GM12878 (cell line): Measurements from ENCODE around the gene KLHL8. TPM values are rescaled to one million over a fixed set of nuclear protein-coding genes. Genes with fewer than 3 reads are reported as not detected.

Source experiments
- ATAC-seq: fragments of 200-7000 bp; cut with Tn5 transposase; 3 replicates; pipeline ENCODE4 v1.9.1; 2020; ENCODE audit warnings: mild to moderate bottlenecking, moderate library complexity
- BruUV-seq: library from RNA; stranded (reverse); fragments of 400-500 nt; replicated peaks from 2 replicates; lab custom pipeline; 2021; lab: Mats Ljungman, UMichigan
- CTCF ChIA-PET: fragments of 300-600 bp; sonication (Branson Sonifier 250); formaldehyde crosslinking; extraction: SDS; loops from one replicate; lab custom pipeline; 2021; ENCODE audit warnings: inconsistent platforms; lab: Yijun Ruan, JAX
- POLR2A ChIA-PET: fragments of 350-600 bp; formaldehyde crosslinking; extraction: SDS; loops from one replicate; lab custom pipeline; 2021; ENCODE audit warnings: inconsistent platforms; lab: Charles Lee
- RAD21 ChIA-PET: fragments of 300-600 bp; sonication (Branson Sonifier 250); formaldehyde crosslinking; loops from one replicate; lab custom pipeline; 2023; ENCODE audit warnings: antibody characterized with exemption; ENCODE audit not compliant: unreplicated experiment; lab: Charles Lee
- SMC1A ChIA-PET: fragments of 300-600 bp; sonication (Branson Sonifier 250); formaldehyde crosslinking; loops from one replicate; lab custom pipeline; 2023; ENCODE audit not compliant: unreplicated experiment, uncharacterized antibody; lab: Charles Lee
- DNase-seq: peaks from one replicate; pipeline ENCODE4 v3.0.0-alpha.2; 2011; ENCODE audit warnings: low read depth, low spot score
- FAIRE-seq: peaks from 3 replicates; lab custom pipeline; 2011; peaks lifted over from hg19 to GRCh38; lab: Jason Lieb, UNC
- H2AFZ ChIP-seq: 2 replicates; pipeline ENCODE4 v1.6.0; 2011; ENCODE audit warnings: low read depth, low read length, control low read depth; ENCODE audit not compliant: control insufficient read depth
- H3K27ac ChIP-seq: 2 replicates; pipeline ENCODE4 v1.5.1; 2011; ENCODE audit warnings: control low read depth; ENCODE audit not compliant: control insufficient read depth, insufficient read depth
- H3K27me3 ChIP-seq, 2 experiments: replicated peaks in 1 of 2; 2 replicates each; pipeline versions ENCODE4 v1.6.0 to v1.6.1; 2011; ENCODE audit warnings: low read length in 1 of 2; ENCODE audit not compliant: control insufficient read depth in 2 of 2, insufficient read depth in 2 of 2
- H3K36me3 ChIP-seq, 2 experiments: 2 replicates each; pipeline ENCODE4 v1.5.1; 2011; ENCODE audit warnings: low read length in 1 of 2; ENCODE audit not compliant: control insufficient read depth in 2 of 2, insufficient read depth in 2 of 2
- H3K4me1 ChIP-seq: 2 replicates; pipeline ENCODE4 v1.6.1; 2011; ENCODE audit warnings: mild to moderate bottlenecking, low read length, moderate library complexity, mixed read lengths; ENCODE audit not compliant: control insufficient read depth, insufficient read depth
- H3K4me2 ChIP-seq: 2 replicates; pipeline ENCODE4 v1.6.0; 2011; ENCODE audit warnings: control low read depth; ENCODE audit not compliant: control insufficient read depth, insufficient read depth
- H3K4me3 ChIP-seq: fragments of 200-600 bp; sonication (generic); 2 replicates; pipeline ENCODE4 v1.5.1; 2016
- H3K79me2 ChIP-seq: 2 replicates; pipeline ENCODE4 v1.6.0; 2011; ENCODE audit warnings: low read length; ENCODE audit not compliant: control insufficient read depth, insufficient read depth
- H3K9ac ChIP-seq: 2 replicates; pipeline ENCODE4 v1.8.0; 2011; ENCODE audit warnings: low read length, control low read depth, mixed read lengths; ENCODE audit not compliant: control insufficient read depth, insufficient read depth
- H3K9me3 ChIP-seq: replicated peaks from 3 replicates; pipeline ENCODE4 v1.5.1; 2011; ENCODE audit warnings: mild to moderate bottlenecking, low read length; ENCODE audit not compliant: control insufficient read depth, insufficient read depth
- H4K20me1 ChIP-seq: 2 replicates; pipeline ENCODE4 v1.6.0; 2011; ENCODE audit not compliant: control insufficient read depth, insufficient read depth
- BACH1 ChIP-seq: fragments of 450-650 bp; IDR thresholded peaks from 2 replicates; pipeline ENCODE4 v1.6.1; 2017; ENCODE audit warnings: mild to moderate bottlenecking, borderline replicate concordance
- BCL3 ChIP-seq: IDR thresholded peaks from 2 replicates; pipeline ENCODE4 v1.6.1; 2011; ENCODE audit warnings: borderline replicate concordance, low read depth, mild to moderate bottlenecking, moderate library complexity, low read length; ENCODE audit not compliant: insufficient read depth, poor library complexity, severe bottlenecking
- CHD4 ChIP-seq: fragments of 200-600 bp; sonication (generic); IDR thresholded peaks from 2 replicates; pipeline ENCODE4 v1.6.1; 2016; ENCODE audit warnings: mild to moderate bottlenecking
- E2F8 ChIP-seq: fragments of 450-650 bp; IDR thresholded peaks from 2 replicates; pipeline ENCODE4 v1.6.1; 2018; ENCODE audit warnings: mild to moderate bottlenecking, low read depth, moderate library complexity; ENCODE audit not compliant: partially characterized antibody
- EED ChIP-seq: sonication (generic); IDR thresholded peaks from 2 replicates; pipeline ENCODE4 v1.6.1; 2016; ENCODE audit warnings: antibody characterized with exemption, low read depth
- MAX ChIP-seq: IDR thresholded peaks from 2 replicates; pipeline ENCODE4 v1.6.1; 2012; ENCODE audit warnings: low read depth, low read length, improper control_type of control experiment
- MYB ChIP-seq: fragments of 150-350 bp; IDR thresholded peaks from 2 replicates; pipeline ENCODE4 v1.6.1; 2014; ENCODE audit warnings: mild to moderate bottlenecking, low read depth, low read length, borderline replicate concordance
- NBN ChIP-seq: fragments of 450-650 bp; IDR thresholded peaks from 2 replicates; pipeline ENCODE4 v1.6.1; 2016
- RELB ChIP-seq: fragments of 450-650 bp; IDR thresholded peaks from 2 replicates; pipeline ENCODE4 v1.6.1; 2017; ENCODE audit warnings: low read depth, mild to moderate bottlenecking, moderate library complexity
- SMAD1 ChIP-seq: fragments of 450-650 bp; IDR thresholded peaks from 2 replicates; pipeline ENCODE4 v1.6.1; 2018; ENCODE audit warnings: mild to moderate bottlenecking, low read depth; ENCODE audit not compliant: partially characterized antibody
- SMAD5 ChIP-seq: IDR thresholded peaks from 2 replicates; pipeline ENCODE4 v1.6.1; 2016; ENCODE audit warnings: antibody characterized with exemption, low read depth
- WGBS: methylation state at CpG from one replicate; pipeline ENCODE4 v1.1.6; 2016; ENCODE audit warnings: low lambda C conversion rate; ENCODE audit not compliant: insufficient replicate concordance, insufficient coverage; ENCODE audit errors: missing lambda C conversion rate; 5-methylcytosine and 5-hydroxymethylcytosine counted together
- in situ Hi-C: fragments of 300-500 bp; cut with MboI; formaldehyde crosslinking; loops from 9 replicates; pipeline ENCODE4 v1.14.3; 2018; ENCODE audit warnings: mixed read lengths
- intact Hi-C: fragments of 100-400 bp; cut with micrococcal nuclease; formaldehyde crosslinking; loops from one replicate; pipeline ENCODE4 v1.14.2; 2022; ENCODE audit not compliant: unreplicated experiment
- polyA plus RNA-seq, 11 experiments: library from polyadenylated mRNA; depleted of rRNA in 4 of 11; unstranded in 6 of 11; stranded (reverse) in 5 of 11; fragments of >200 nt; fragmentation: Nextera tagmentation in 4 of 11; fragmentation: Illumina TruSeq in 1 of 11; extraction: Ambion mirVana in 4 of 11; extraction: Trizol in 1 of 11; gene quantifications; 1 replicate in 1 of 11; 2 replicates in 10 of 11; pipeline versions ENCODE4 v1.2.1 to v1.2.3, GENCODE V29; 2011 to 2016; ENCODE audit warnings: inconsistent platforms in 2 of 11, missing spikeins in 2 of 11, low read depth in 1 of 11
- total RNA-seq, 4 experiments: library from RNA; depleted of rRNA in 3 of 4; stranded (reverse); fragments of >200 nt in 3 of 4; fragmentation: Illumina TruSeq in 1 of 4; extraction: Trizol in 1 of 4; gene quantifications; 2 replicates each; pipeline versions ENCODE4 v1.2.1 to v1.2.3, GENCODE V29; 2013 to 2021

KLHL8 gene
- total and polyA plus RNA-seq, 10 of the 15 experiments (the other 5 are each of a cell fraction or from before 2014, with no cell fraction given), result 4.5 to 13.1 (median 9.0) TPM

GRCh38 chr4:87153078-87153870 is 67.1 kb downstream of the KLHL8 start:
- Histone ChIP-seq H3K9ac (no peak overlapping the region), H3K79me2 (no peaks in the 10 kb centered on the region), H3K4me1 (no peaks in the 10 kb centered on the region), H3K4me2 (no peak overlapping the region), H3K27me3 (no peaks in the 10 kb centered on the region), H3K9me3 (no peaks in the 10 kb centered on the region), H2AFZ (no peak overlapping the region), H3K4me3 (no peak overlapping the region), H4K20me1 (no peaks in the 10 kb centered on the region), H3K27ac (no peak overlapping the region), H3K36me3 (no peaks in the 10 kb centered on the region)
- no TSS peak for BruUV-seq
- ChIA-PET POLR2A (interaction anchor here (0.6 kb wide), 1 partner anchor 218 kb away, joined by 4 read pairs; no protein-coding TSS in a partner anchor), RAD21 (interaction anchor here (4.0 kb wide), 1 partner anchor 83 kb away, joined by 61 read pairs; no protein-coding TSS in a partner anchor), CTCF (interaction anchor here (0.5 to 5.2 kb wide), 6 partner anchors 22 to 812 kb away, joined by 3 to 130 read pairs (median 3); no protein-coding TSS in a partner anchor), SMC1A (interaction anchor here (4.1 to 4.7 kb wide), 2 partner anchors 66 to 83 kb away, joined by 30 to 79 read pairs; partner anchors contain the start of gene KLHL8)
- FAIRE-seq, result no peak
- TF ChIP-seq MYB, result no peak
- TF ChIP-seq EED, result no peak
- TF ChIP-seq MAX, result no peak
- no peak for TF ChIP-seq RELB
- TF ChIP-seq BCL3, result no peak
- TF ChIP-seq CHD4, result no peak
- TF ChIP-seq E2F8, result no peak
- TF ChIP-seq SMAD5, result no peak
- TF ChIP-seq SMAD1, result no peak
- no peak for TF ChIP-seq NBN
- TF ChIP-seq BACH1, result no peak
- in situ Hi-C loops (loop anchor here (25.0 kb wide), 1 partner anchor 684 kb away; the partner anchor contains the start of gene MEPE), intact Hi-C loops (no loop called here)
- ATAC-seq, result no peak
- no peak for DNase-seq
- 74% methylated on average over 4 of the region's 4 CpGs for WGBS
